ENCODE data around the gene MYORG. TPM values are rescaled to one million over a fixed set of nuclear protein-coding genes. Genes with fewer than 3 reads are reported as not detected.

MYORG gene
- total RNA-seq, 1 experiment from 2014 or later, result 3.0 TPM

GRCh38 chr9:34408173-34408572 lies 31.5 kb upstream of the MYORG start:
- H4K20me1 ChIP-seq (ENCODE audit: insufficient read depth), result peaks cover 7% of the 10 kb centered on the region

GRCh38 chr9:34406219-34406618 lies 29.5 kb upstream of the MYORG start:
- Histone ChIP-seq H3K4me2 (no peak overlapping the region), H3K4me1 (replicated peaks; ENCODE audit: insufficient read depth) (no peaks in the 10 kb centered on the region), H3K27ac (no peak overlapping the region), H3K36me3 (ENCODE audit: low read depth) (no peaks in the 10 kb centered on the region), H4K20me1 (ENCODE audit: insufficient read depth) (peaks cover 7% of the 10 kb centered on the region; the same call in 1 of the 2 replicates), H3K27me3 (ENCODE audit: insufficient read depth, low read depth) (no peaks in the 10 kb centered on the region), H3K9me2 (ENCODE audit: insufficient read depth) (no peaks in the 10 kb centered on the region), H3K79me2 (ENCODE audit: low read depth) (no peaks in the 10 kb centered on the region), H3K9me3 (ENCODE audit: insufficient read depth, low read depth) (no peaks in the 10 kb centered on the region), H2AFZ (no peak overlapping the region), H3F3A (ENCODE audit: insufficient read depth, low read depth) (no peaks in the 10 kb centered on the region), H3K4me3 (no peak overlapping the region)
- intact Hi-C loops (cut with micrococcal nuclease; ENCODE audit: unreplicated experiment), result no loop called here
- BruUV-seq (replicated peaks), result no TSS peak
- no peak for TF ChIP-seq EZH2 (IDR thresholded peaks at IDR 0.05; ENCODE audit: low read depth)
- no peak for TF ChIP-seq CTCF (conservative IDR thresholded peaks at IDR 0.05)
- CTCF ChIA-PET, result no interaction called here
- POLR2A ChIA-PET (ENCODE audit: unreplicated experiment), result no interaction called here
- DNase-seq, result no peak

More at GRCh38 chr9:34408173-34408572, 31.5 kb upstream of the MYORG start:
- Histone ChIP-seq H3K79me2 (ENCODE audit: low read depth) (no peaks in the 10 kb centered on the region), H3K4me2 (no peak overlapping the region), H3K9me2 (ENCODE audit: insufficient read depth) (no peaks in the 10 kb centered on the region), H3K36me3 (ENCODE audit: low read depth) (no peaks in the 10 kb centered on the region), H3K9me3 (ENCODE audit: insufficient read depth, low read depth) (no peaks in the 10 kb centered on the region), H3K4me1 (replicated peaks; ENCODE audit: insufficient read depth) (no peaks in the 10 kb centered on the region), H3K4me3 (no peak overlapping the region), H3F3A (ENCODE audit: insufficient read depth, low read depth) (no peaks in the 10 kb centered on the region), H3K27ac (no peak overlapping the region), H3K27me3 (ENCODE audit: insufficient read depth, low read depth) (no peaks in the 10 kb centered on the region), H2AFZ (no peak overlapping the region)
- BruUV-seq (replicated peaks), result no TSS peak
- intact Hi-C loops (cut with micrococcal nuclease; ENCODE audit: unreplicated experiment), result no loop called here
- no peak for TF ChIP-seq EZH2 (IDR thresholded peaks at IDR 0.05; ENCODE audit: low read depth)
- POLR2A ChIA-PET (ENCODE audit: unreplicated experiment), result no interaction called here
- no peak for DNase-seq
- CTCF ChIA-PET, result no interaction called here

GRCh38 chr9:34405719-34406118 lies 29.0 kb upstream of the MYORG start:
- Histone ChIP-seq H3F3A (ENCODE audit: insufficient read depth, low read depth) (no peaks in the 10 kb centered on the region), H2AFZ (no peak overlapping the region), H3K4me1 (replicated peaks; ENCODE audit: insufficient read depth) (no peaks in the 10 kb centered on the region), H3K27me3 (ENCODE audit: insufficient read depth, low read depth) (no peaks in the 10 kb centered on the region), H4K20me1 (ENCODE audit: insufficient read depth) (peaks cover 5% of the 10 kb centered on the region; the same call in 1 of the 2 replicates), H3K4me2 (no peak overlapping the region), H3K27ac (no peak overlapping the region), H3K9me3 (ENCODE audit: insufficient read depth, low read depth) (no peaks in the 10 kb centered on the region), H3K4me3 (no peak overlapping the region), H3K79me2 (ENCODE audit: low read depth) (no peaks in the 10 kb centered on the region), H3K9me2 (ENCODE audit: insufficient read depth) (no peaks in the 10 kb centered on the region), H3K36me3 (ENCODE audit: low read depth) (no peaks in the 10 kb centered on the region)
- POLR2A ChIA-PET (ENCODE audit: unreplicated experiment), result no interaction called here
- DNase-seq, result no peak
- CTCF ChIA-PET, result no interaction called here
- TF ChIP-seq EZH2 (IDR thresholded peaks at IDR 0.05; ENCODE audit: low read depth), result no peak
- TF ChIP-seq CTCF (conservative IDR thresholded peaks at IDR 0.05), result no peak
- BruUV-seq (replicated peaks), result no TSS peak
- intact Hi-C loops (cut with micrococcal nuclease; ENCODE audit: unreplicated experiment), result no loop called here

Measured in PC-9 (cell line).